Keratinocyte (primary cell): ENCODE measurements around the gene TRAF3. TPM values are rescaled to one million over a fixed set of nuclear protein-coding genes. Genes with fewer than 3 reads are reported as not detected.

Experiments used
- DNase-seq: peaks from one replicate; pipeline ENCODE4 v3.0.0-alpha.2; 2011; ENCODE audit warnings: low read depth, missing footprints, low spot score
- FAIRE-seq: peaks from 2 replicates; lab custom pipeline; 2011; peaks lifted over from hg19 to GRCh38; lab: Jason Lieb, UNC
- H2AFZ ChIP-seq: 2 replicates; pipeline ENCODE4 v1.6.0; 2012; ENCODE audit warnings: low read length, control low read depth, inconsistent platforms; ENCODE audit not compliant: control insufficient read depth
- H3K27ac ChIP-seq: 2 replicates; pipeline ENCODE4 v1.5.1; 2011; ENCODE audit warnings: low read length; ENCODE audit not compliant: control insufficient read depth, insufficient read depth
- H3K27me3 ChIP-seq: 3 replicates; pipeline ENCODE4 v1.6.0; 2011; ENCODE audit warnings: low read length; ENCODE audit not compliant: control insufficient read depth, insufficient read depth; ENCODE audit errors: extremely low read depth
- H3K36me3 ChIP-seq, 2 experiments: 2 replicates in 1 of 2; 3 replicates in 1 of 2; pipeline ENCODE4 v1.5.1; 2011; ENCODE audit warnings: low read length in 2 of 2, mild to moderate bottlenecking in 1 of 2; ENCODE audit not compliant: control insufficient read depth in 2 of 2, insufficient read depth in 2 of 2; ENCODE audit errors: extremely low read depth in 1 of 2
- H3K4me1 ChIP-seq: 3 replicates; pipeline ENCODE4 v1.5.1; 2011; ENCODE audit warnings: low read length; ENCODE audit not compliant: control insufficient read depth, insufficient read depth; ENCODE audit errors: extremely low read depth
- H3K4me2 ChIP-seq: 3 replicates; pipeline ENCODE4 v1.6.0; 2011; ENCODE audit warnings: low read depth, low read length; ENCODE audit not compliant: control insufficient read depth, insufficient read depth; ENCODE audit errors: extremely low read depth
- H3K4me3 ChIP-seq, 3 experiments: fragments of 200-600 bp in 1 of 3; sonication (generic) in 1 of 3; 2 replicates in 2 of 3; 3 replicates in 1 of 3; pipeline ENCODE4 v1.5.1; 2011 to 2016; ENCODE audit warnings: low read length in 3 of 3, mild to moderate bottlenecking in 3 of 3, control low read depth in 2 of 3, inconsistent platforms in 1 of 3, low read depth in 1 of 3, mixed read lengths in 1 of 3, mixed run types in 1 of 3, moderate library complexity in 1 of 3; ENCODE audit not compliant: control insufficient read depth in 2 of 3, insufficient read depth in 2 of 3; ENCODE audit errors: extremely low read depth in 1 of 3
- H3K79me2 ChIP-seq: 2 replicates; pipeline ENCODE4 v1.6.0; 2012; ENCODE audit warnings: low read length; ENCODE audit not compliant: control insufficient read depth, insufficient read depth
- H3K9ac ChIP-seq: 3 replicates; pipeline ENCODE4 v1.6.0; 2011; ENCODE audit warnings: low read length; ENCODE audit not compliant: control insufficient read depth, insufficient read depth; ENCODE audit errors: extremely low read depth
- H3K9me1 ChIP-seq: 3 replicates; pipeline ENCODE4 v1.6.0; 2011; ENCODE audit warnings: low read length; ENCODE audit not compliant: control insufficient read depth, insufficient read depth; ENCODE audit errors: extremely low read depth
- H3K9me3 ChIP-seq: 2 replicates; pipeline ENCODE4 v1.5.1; 2012; ENCODE audit warnings: low read depth, low read length; ENCODE audit not compliant: control insufficient read depth
- H4K20me1 ChIP-seq: 3 replicates; pipeline ENCODE4 v1.6.0; 2011; ENCODE audit warnings: low read length; ENCODE audit not compliant: control insufficient read depth, insufficient read depth; ENCODE audit errors: extremely low read depth
- CTCF ChIP-seq, 3 experiments: IDR thresholded peaks in 1 of 3; conservative IDR thresholded peaks in 1 of 3; optimal IDR thresholded peaks in 1 of 3; 2 replicates in 2 of 3; 3 replicates in 1 of 3; pipeline versions ENCODE3 to v1.5.1; 2011; ENCODE audit warnings: low read length in 3 of 3, mild to moderate bottlenecking in 3 of 3, moderate library complexity in 2 of 3, control low read depth in 1 of 3, inconsistent platforms in 1 of 3; ENCODE audit not compliant: insufficient read depth in 2 of 3; ENCODE audit errors: extremely low read depth in 1 of 3
- EZH2 ChIP-seq: IDR thresholded peaks from one replicate; pipeline ENCODE4 v1.6.1; 2012; ENCODE audit warnings: inconsistent platforms, mild to moderate bottlenecking, low read length, moderate library complexity
- dilution Hi-C: fragments of 300-500 bp; cut with MboI; formaldehyde crosslinking; loops from one replicate; pipeline ENCODE4 v1.7.0; 2020; ENCODE audit warnings: low sequenced_read_pairs; ENCODE audit not compliant: extremely low pct_ligation_motif_present
- polyA plus RNA-seq, 5 experiments: library from polyadenylated mRNA; depleted of rRNA in 3 of 5; stranded (reverse) in 3 of 5; stranded (forward) in 1 of 5; unstranded in 1 of 5; fragments of >200 nt; gene quantifications; 1 replicate in 1 of 5; 2 replicates in 3 of 5; 3 replicates in 1 of 5; pipeline versions ENCODE4 v1.2.1 to v1.2.3, GENCODE V29; 2011 to 2012; ENCODE audit warnings: missing spikeins in 2 of 5, low read depth in 1 of 5, low replicate concordance in 1 of 5

TRAF3 gene
- polyA plus RNA-seq, 1 donor (not counting 4 experiments of a cell fraction or from before 2014, with no cell fraction given): 12.5 TPM

- no peaks in the 10 kb centered on the region for H4K20me1 ChIP-seq
- H3K4me1 ChIP-seq: no peaks in the 10 kb centered on the region
- H3K9me1 ChIP-seq: no peaks in the 10 kb centered on the region
- no peaks in the 10 kb centered on the region for H3K9me3 ChIP-seq
- FAIRE-seq (no peak), DNase-seq (no peak)
- peaks cover 9 to 17% of the 10 kb centered on the region in 2 experiments for H3K36me3 ChIP-seq
- H3K9ac ChIP-seq: no peak overlapping the region
- H3K27ac ChIP-seq: no peak overlapping the region
- H3K79me2 ChIP-seq: no peaks in the 10 kb centered on the region
- H2AFZ ChIP-seq: no peak overlapping the region
- no peak overlapping the region for H3K4me2 ChIP-seq
- dilution Hi-C loops: no loop called here
- no peak overlapping the region for H3K4me3 ChIP-seq
- no peak for TF ChIP-seq EZH2
- no peak for TF ChIP-seq CTCF (optimal IDR thresholded peaks at IDR 0.05 in 1 of 3, IDR thresholded peaks at IDR 0.05 in 1 of 3, conservative IDR thresholded peaks at IDR 0.05 in 1 of 3; ENCODE audit: extremely low read depth in 1 of 3, insufficient read depth in 2 of 3, low read length in 3 of 3)
- no peaks in the 10 kb centered on the region for H3K27me3 ChIP-seq
Measured at GRCh38 chr14:102883554-102883953, 106.3 kb downstream of the TRAF3 start.

GRCh38 chr14:102885737-102886447 lies 108.6 kb downstream of the TRAF3 start:
- dilution Hi-C loops: no loop called here
- no peak for TF ChIP-seq CTCF (optimal IDR thresholded peaks at IDR 0.05 in 1 of 3, IDR thresholded peaks at IDR 0.05 in 1 of 3, conservative IDR thresholded peaks at IDR 0.05 in 1 of 3; ENCODE audit: extremely low read depth in 1 of 3, insufficient read depth in 2 of 3, low read length in 3 of 3)
- no peak for TF ChIP-seq EZH2
- no peak for FAIRE-seq

More at GRCh38 chr14:102885737-102886447, 108.6 kb downstream of the TRAF3 start:
- H3K4me3 ChIP-seq: no peak overlapping the region
- H3K9me3 ChIP-seq: no peaks in the 10 kb centered on the region
- H3K9me1 ChIP-seq: no peaks in the 10 kb centered on the region
- H3K4me1 ChIP-seq: no peaks in the 10 kb centered on the region
- peaks cover 11 to 21% of the 10 kb centered on the region in 2 experiments for H3K36me3 ChIP-seq
- H3K27me3 ChIP-seq: no peaks in the 10 kb centered on the region
- H2AFZ ChIP-seq: no peak overlapping the region
- H3K9ac ChIP-seq: no peak overlapping the region
- H3K4me2 ChIP-seq: no peak overlapping the region
- no peak for DNase-seq
- no peaks in the 10 kb centered on the region for H3K79me2 ChIP-seq
- no peaks in the 10 kb centered on the region for H4K20me1 ChIP-seq
- no peak overlapping the region for H3K27ac ChIP-seq
